ENCODE measurements around the gene SPTB. TPM values are rescaled to one million over a fixed set of nuclear protein-coding genes. Genes with fewer than 3 reads are reported as not detected.

The SPTB gene
- total RNA-seq, 4 donors from 2014 or later = 0.17 to 7.5 (median 1.1) TPM

GRCh38 chr14:64870160-64870559 lies 9.5 kb downstream of the SPTB start:
- TF ChIP-seq, protein P1, sequence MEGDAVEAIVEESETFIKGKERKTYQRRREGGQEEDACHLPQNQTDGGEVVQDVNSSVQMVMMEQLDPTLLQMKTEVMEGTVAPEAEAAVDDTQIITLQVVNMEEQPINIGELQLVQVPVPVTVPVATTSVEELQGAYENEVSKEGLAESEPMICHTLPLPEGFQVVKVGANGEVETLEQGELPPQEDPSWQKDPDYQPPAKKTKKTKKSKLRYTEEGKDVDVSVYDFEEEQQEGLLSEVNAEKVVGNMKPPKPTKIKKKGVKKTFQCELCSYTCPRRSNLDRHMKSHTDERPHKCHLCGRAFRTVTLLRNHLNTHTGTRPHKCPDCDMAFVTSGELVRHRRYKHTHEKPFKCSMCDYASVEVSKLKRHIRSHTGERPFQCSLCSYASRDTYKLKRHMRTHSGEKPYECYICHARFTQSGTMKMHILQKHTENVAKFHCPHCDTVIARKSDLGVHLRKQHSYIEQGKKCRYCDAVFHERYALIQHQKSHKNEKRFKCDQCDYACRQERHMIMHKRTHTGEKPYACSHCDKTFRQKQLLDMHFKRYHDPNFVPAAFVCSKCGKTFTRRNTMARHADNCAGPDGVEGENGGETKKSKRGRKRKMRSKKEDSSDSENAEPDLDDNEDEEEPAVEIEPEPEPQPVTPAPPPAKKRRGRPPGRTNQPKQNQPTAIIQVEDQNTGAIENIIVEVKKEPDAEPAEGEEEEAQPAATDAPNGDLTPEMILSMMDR (IDR thresholded peaks at IDR 0.05; ENCODE audit: low read depth) = no peak

DNA sequence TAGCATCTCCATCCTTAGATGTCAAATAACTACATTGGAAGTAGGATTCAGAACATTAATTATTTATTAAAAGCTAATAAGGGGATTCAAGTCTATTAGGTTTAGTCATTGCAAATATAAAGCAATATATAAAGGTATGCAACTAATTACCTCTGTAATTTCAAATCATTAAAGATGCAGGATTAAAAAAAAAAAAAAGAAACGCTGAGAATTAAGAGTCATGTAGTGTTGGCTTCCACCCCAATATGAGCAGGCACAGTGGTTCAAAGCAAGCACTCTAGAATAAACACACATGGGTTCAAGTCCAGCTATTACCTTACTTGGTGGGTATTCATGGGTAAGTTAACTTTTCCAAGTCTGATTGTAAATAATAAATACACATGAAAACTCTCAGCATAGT lies 10.9 kb downstream of the SPTB start:
- TF ChIP-seq, protein P1 (IDR thresholded peaks at IDR 0.05; ENCODE audit: low read depth) = no peak

GRCh38 chr14:64868379-64868778 lies 11.3 kb downstream of the SPTB start:
- TF ChIP-seq, protein P1 (IDR thresholded peaks at IDR 0.05; ENCODE audit: low read depth) = no peak

- TF ChIP-seq, protein P1 (IDR thresholded peaks at IDR 0.05; ENCODE audit: low read depth) = no peak
Observed at GRCh38 chr14:64867182-64867581, 12.5 kb downstream of the SPTB start.

GRCh38 chr14:64865992-64866391 lies 13.7 kb downstream of the SPTB start:
- TF ChIP-seq, protein P1 (IDR thresholded peaks at IDR 0.05; ENCODE audit: low read depth) = no peak

DNA sequence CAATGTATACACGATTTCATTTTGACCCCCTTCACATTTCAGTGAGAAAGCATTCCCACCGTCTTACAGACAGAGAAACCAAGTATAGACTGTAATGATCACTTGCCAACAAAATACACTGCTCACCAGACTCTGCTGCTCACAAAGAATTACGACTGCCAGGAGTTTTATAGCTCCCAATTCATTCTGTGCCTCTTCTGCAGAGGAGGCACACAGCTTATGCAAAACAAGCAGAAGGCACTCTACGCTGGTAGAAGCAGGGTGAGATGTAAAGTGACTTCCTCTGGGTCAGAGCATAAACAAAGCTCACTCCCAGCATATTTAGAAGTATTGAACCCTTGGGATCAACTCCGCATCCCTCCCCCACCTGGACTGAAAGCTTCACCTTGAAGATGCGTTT lies 14.6 kb downstream of the SPTB start:
- TF ChIP-seq, protein P1 (IDR thresholded peaks at IDR 0.05; ENCODE audit: low read depth) = no peak

GRCh38 chr14:64864258-64864657 lies 15.4 kb downstream of the SPTB start:
- TF ChIP-seq, protein P1 (IDR thresholded peaks at IDR 0.05; ENCODE audit: low read depth) = no peak

Data from subcutaneous adipose tissue (tissue), 4 donors.